HG03457 (cell line): Measurements from ENCODE around the gene FMR1NB.

Source experiments
- ATAC-seq: cut with Tn5 transposase; IDR thresholded peaks from one replicate; pipeline ENCODE4 v1.9.1; 2021; ENCODE audit warnings: moderate number of reproducible peaks; ENCODE audit not compliant: unreplicated experiment

FMR1NB gene

GRCh38 chrX:148069759-148070503, 88.8 kb downstream of the FMR1NB start:
- ATAC-seq, result peak; percentile 91

GRCh38 chrX:148070504-148070877, 89.4 kb downstream of the FMR1NB start:
- no peak for ATAC-seq
